GM12864 (cell line): Measurements from ENCODE around the gene SCT.

Experiments
- DNase-seq: peaks from one replicate; pipeline ENCODE4 v3.0.0-alpha.2; 2011; ENCODE audit warnings: low read depth
- H3K4me3 ChIP-seq: 2 replicates; pipeline ENCODE4 v1.5.1; 2011; ENCODE audit warnings: mild to moderate bottlenecking, low read depth, low read length, control low read depth
- CTCF ChIP-seq: IDR thresholded peaks from 2 replicates; pipeline ENCODE4 v1.5.1; 2011; ENCODE audit warnings: low read depth, mild to moderate bottlenecking, moderate library complexity, low read length, control low read depth, inconsistent platforms; ENCODE audit errors: missing control alignments

Gene SCT

GRCh38 chr11:626475-627307, at the start of gene SCT:
SCT (minus strand) TSS chr11:627181; CDS start chr11:627143, 38 bp downstream.
- no peak for DNase-seq
- no peak for TF ChIP-seq CTCF

GRCh38 chr11:674406-674805, 47.4 kb upstream of the SCT start:
- TF ChIP-seq CTCF, result no peak
- H3K4me3 ChIP-seq, result no peak overlapping the region
- DNase-seq, result no peak

More at GRCh38 chr11:626475-627307, at the start of gene SCT:
- H3K4me3 ChIP-seq, result no peak within 1 kb of the TSS

- no peak overlapping the region for H3K4me3 ChIP-seq
- DNase-seq, result no peak
- TF ChIP-seq CTCF, result no peak
Observed at GRCh38 chr11:673866-674265, 46.9 kb upstream of the SCT start.

- no peak for TF ChIP-seq CTCF
- H3K4me3 ChIP-seq, result no peak overlapping the region
- DNase-seq, result no peak
Observed at GRCh38 chr11:665704-666281, 38.8 kb upstream of the SCT start.

GRCh38 chr11:665062-665703, 38.2 kb upstream of the SCT start:
- H3K4me3 ChIP-seq, result no peak overlapping the region
- no peak for TF ChIP-seq CTCF

GRCh38 chr11:662689-663274, 35.8 kb upstream of the SCT start:
- peak; percentile 81 for TF ChIP-seq CTCF
- DNase-seq, result no peak
- no peak overlapping the region for H3K4me3 ChIP-seq

More at GRCh38 chr11:665062-665703, 38.2 kb upstream of the SCT start:
- DNase-seq, result no peak
